ENCODE measurements around the gene GNPDA2. TPM values are rescaled to one million over a fixed set of nuclear protein-coding genes. Genes with fewer than 3 reads are reported as not detected.
A peak's percentile ranks its signal among the peaks of the same experiment; 100 is the strongest.
"Not testable (repeated sequence)": the region's sequence is repeated elsewhere in the genome, so short reads cannot be mapped to it uniquely, and the experiment has no call there.

The GNPDA2 gene
- total RNA-seq, 2 experiments from 2014 or later: 12.8 to 13.8 TPM

GRCh38 chr4:44728694-44729093, 2.3 kb upstream of the GNPDA2 start:
- CTCF ChIA-PET; H3K9me3 Mint-ChIP-seq (ENCODE audit: low read depth); H3K4me3 Mint-ChIP-seq; H3K36me3 Mint-ChIP-seq (ENCODE audit: low read depth); H3K27ac Mint-ChIP-seq; ATAC-seq; DNase-seq; intact Hi-C loops (cut with DNase I, micrococcal nuclease); H3K27me3 Mint-ChIP-seq: not testable (repeated sequence)
- peaks cover 25% of the 10 kb centered on the region for H3K4me1 Mint-ChIP-seq
- POLR2A ChIA-PET: interaction anchor here (0.6 to 0.7 kb wide), 2 partner anchors 32 to 50 kb away, joined by 3 to 9 read pairs; partner anchors contain the start of gene GUF1

GRCh38 chr4:44727471-44727870, 1.1 kb upstream of the GNPDA2 start:
- Mint-ChIP-seq H3K27ac (no peak overlapping the region), H3K9me3 (ENCODE audit: low read depth) (no peaks in the 10 kb centered on the region), H3K4me3 (peak overlapping the region; percentile 88), H3K36me3 (ENCODE audit: low read depth) (peaks cover 3% of the 10 kb centered on the region), H3K27me3 (peaks cover 2% of the 10 kb centered on the region), H3K4me1 (peaks cover 34% of the 10 kb centered on the region)
- intact Hi-C loops (cut with DNase I, micrococcal nuclease): loop anchor here in 1 of 2 experiments (2.0 kb wide), 1 partner anchor 49 kb away; the partner anchor contains the start of gene GUF1
- DNase-seq: no peak
- no peak for ATAC-seq
- POLR2A ChIA-PET: interaction anchor here (1.0 kb wide), 1 partner anchor 46 kb away, joined by 3 read pairs; no protein-coding TSS in a partner anchor
- CTCF ChIA-PET: interaction anchor here (0.6 kb wide), 1 partner anchor 50 kb away, joined by 3 read pairs; the partner anchor contains the start of gene GUF1

GRCh38 chr4:44725726-44726037, 674 bp downstream of the GNPDA2 start:
- Mint-ChIP-seq H3K27ac (peak overlapping the region; percentile 89), H3K27me3 (no peaks in the 10 kb centered on the region), H3K9me3 (ENCODE audit: low read depth) (no peaks in the 10 kb centered on the region), H3K36me3 (ENCODE audit: low read depth) (peaks cover 8% of the 10 kb centered on the region), H3K4me3 (peak overlapping the region; percentile 88), H3K4me1 (peaks cover 40% of the 10 kb centered on the region)
- ChIA-PET POLR2A (interaction anchor here (1.9 kb wide), 1 partner anchor 47 kb away, joined by 7 read pairs; the partner anchor contains the start of gene GUF1), CTCF (no interaction called here)
- intact Hi-C loops (cut with DNase I, micrococcal nuclease): loop anchor here (1.0 to 2.0 kb wide), 3 partner anchors 19 to 47 kb away; partner anchors contain the start of gene GUF1 (in 2 of the 2)
- no peak for ATAC-seq
- no peak for DNase-seq

- Mint-ChIP-seq H3K9me3 (ENCODE audit: low read depth) (no peaks in the 10 kb centered on the region), H3K36me3 (ENCODE audit: low read depth) (peaks cover 13% of the 10 kb centered on the region), H3K27ac (peak overlapping the region; percentile 89), H3K4me1 (peaks cover 42% of the 10 kb centered on the region), H3K4me3 (peak overlapping the region; percentile 88), H3K27me3 (no peaks in the 10 kb centered on the region)
- intact Hi-C loops (cut with DNase I, micrococcal nuclease): loop anchor here in 1 of 2 experiments (2.0 kb wide), 1 partner anchor 18 kb away; no protein-coding TSS in a partner anchor
- POLR2A ChIA-PET: interaction anchor here (1.9 kb wide), 1 partner anchor 47 kb away, joined by 7 read pairs; the partner anchor contains the start of gene GUF1
- CTCF ChIA-PET: no interaction called here
- no peak for DNase-seq
- ATAC-seq: no peak
These were observed 1.2 kb downstream of the GNPDA2 start for GRCh38 chr4:44725166-44725565.

DNA sequence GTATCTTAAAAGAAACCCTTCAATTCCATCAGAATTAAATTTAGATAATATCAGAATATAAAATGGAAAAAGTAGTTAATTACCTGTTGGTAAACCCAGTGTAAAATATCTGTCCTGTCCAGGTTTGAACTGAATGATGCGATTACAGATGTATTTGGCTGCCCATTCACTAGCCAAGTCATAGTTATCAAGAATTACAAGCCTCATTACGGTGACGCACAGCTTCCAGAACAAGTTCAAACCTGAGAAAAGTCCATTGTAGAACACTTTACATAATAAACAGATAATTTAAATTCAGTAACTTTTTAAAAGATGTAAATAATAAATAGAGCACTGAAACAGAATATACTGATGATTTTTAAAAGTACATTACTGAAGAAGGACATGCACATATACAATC, 4.4 kb downstream of the GNPDA2 start:
- Mint-ChIP-seq H3K27me3 (no peaks in the 10 kb centered on the region), H3K27ac (no peak overlapping the region)
- CTCF ChIA-PET: no interaction called here

DNA sequence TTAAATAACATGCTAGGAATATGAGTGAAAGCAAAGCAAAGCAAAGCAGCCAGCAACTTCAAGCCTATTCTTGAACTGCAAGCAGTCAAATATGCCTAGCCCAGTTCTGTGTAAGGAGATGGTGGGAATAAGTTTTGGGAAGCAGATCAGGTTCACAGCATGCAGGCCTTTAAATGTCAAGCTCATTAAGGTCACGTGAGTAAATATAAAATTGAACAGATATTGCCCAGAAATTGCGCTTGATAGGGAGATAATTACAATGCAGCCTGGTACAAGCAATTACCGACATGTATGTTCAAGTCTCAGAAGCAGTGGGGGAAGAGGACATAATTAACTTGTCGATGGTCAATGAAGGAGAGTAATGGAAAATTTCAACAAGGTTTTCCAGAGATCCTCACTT, 6.0 kb downstream of the GNPDA2 start:
- H3K27ac Mint-ChIP-seq: no peak overlapping the region
- CTCF ChIA-PET: interaction anchor here (0.6 kb wide), 1 partner anchor 208 kb away, joined by 3 read pairs; no protein-coding TSS in a partner anchor

More for the DNA sequence above, 4.4 kb downstream of the GNPDA2 start:
- intact Hi-C loops (cut with DNase I, micrococcal nuclease): no loop called here
- Mint-ChIP-seq H3K4me1 (peaks cover 50% of the 10 kb centered on the region), H3K4me3 (no peak overlapping the region), H3K9me3 (ENCODE audit: low read depth) (no peaks in the 10 kb centered on the region), H3K36me3 (ENCODE audit: low read depth) (peaks cover 13% of the 10 kb centered on the region)
- POLR2A ChIA-PET: no interaction called here
- DNase-seq (no peak), ATAC-seq (no peak)

GRCh38 chr4:44716597-44716996, 9.8 kb downstream of the GNPDA2 start:
- no peak overlapping the region for H3K27ac Mint-ChIP-seq
- no peak overlapping the region for H3K4me3 Mint-ChIP-seq
- ATAC-seq (no peak), DNase-seq (no peak)
- no peaks in the 10 kb centered on the region for H3K27me3 Mint-ChIP-seq
- no peaks in the 10 kb centered on the region for H3K9me3 Mint-ChIP-seq (ENCODE audit: low read depth)
- intact Hi-C loops (cut with DNase I, micrococcal nuclease): no loop called here
- H3K4me1 Mint-ChIP-seq: peaks cover 26% of the 10 kb centered on the region
- H3K36me3 Mint-ChIP-seq (ENCODE audit: low read depth): peaks cover 15% of the 10 kb centered on the region
- POLR2A ChIA-PET: no interaction called here
- CTCF ChIA-PET: no interaction called here

More for the DNA sequence above, 6.0 kb downstream of the GNPDA2 start:
- Mint-ChIP-seq H3K36me3 (ENCODE audit: low read depth) (peaks cover 13% of the 10 kb centered on the region), H3K4me3 (no peak overlapping the region), H3K27me3 (no peaks in the 10 kb centered on the region), H3K4me1 (peaks cover 47% of the 10 kb centered on the region), H3K9me3 (ENCODE audit: low read depth) (no peaks in the 10 kb centered on the region)
- DNase-seq (no peak), ATAC-seq (no peak)
- POLR2A ChIA-PET: no interaction called here
- intact Hi-C loops (cut with DNase I, micrococcal nuclease): no loop called here

DNA sequence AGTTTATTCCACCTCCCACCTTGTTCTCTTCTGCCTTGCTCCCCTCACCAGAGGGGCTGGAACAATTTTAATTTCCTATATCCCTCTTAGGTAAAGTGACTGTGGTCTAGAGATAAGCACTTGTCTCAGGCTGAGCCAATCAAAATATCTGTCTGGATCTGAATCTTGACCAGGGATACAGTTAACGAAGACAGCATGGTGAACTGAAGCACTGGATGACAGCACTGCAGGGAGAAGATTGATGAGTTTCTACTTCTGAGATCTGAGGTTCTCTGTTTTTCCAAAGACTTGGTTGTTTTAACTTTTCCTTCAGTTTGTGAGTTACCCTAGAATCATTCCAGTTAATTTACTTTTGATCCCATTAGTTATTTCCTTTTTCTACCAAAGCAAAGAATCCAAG, 13.2 kb downstream of the GNPDA2 start:
- H3K36me3 Mint-ChIP-seq (ENCODE audit: low read depth): peaks cover 11% of the 10 kb centered on the region
- no peak for ATAC-seq
- intact Hi-C loops (cut with DNase I, micrococcal nuclease): no loop called here
- H3K27ac Mint-ChIP-seq: no peak overlapping the region
- no peak for DNase-seq
- no peak overlapping the region for H3K4me3 Mint-ChIP-seq
- ChIA-PET CTCF (no interaction called here), POLR2A (no interaction called here)
- peaks cover 3% of the 10 kb centered on the region for H3K4me1 Mint-ChIP-seq
- H3K9me3 Mint-ChIP-seq (ENCODE audit: low read depth): no peaks in the 10 kb centered on the region
- H3K27me3 Mint-ChIP-seq: no peaks in the 10 kb centered on the region

DNA sequence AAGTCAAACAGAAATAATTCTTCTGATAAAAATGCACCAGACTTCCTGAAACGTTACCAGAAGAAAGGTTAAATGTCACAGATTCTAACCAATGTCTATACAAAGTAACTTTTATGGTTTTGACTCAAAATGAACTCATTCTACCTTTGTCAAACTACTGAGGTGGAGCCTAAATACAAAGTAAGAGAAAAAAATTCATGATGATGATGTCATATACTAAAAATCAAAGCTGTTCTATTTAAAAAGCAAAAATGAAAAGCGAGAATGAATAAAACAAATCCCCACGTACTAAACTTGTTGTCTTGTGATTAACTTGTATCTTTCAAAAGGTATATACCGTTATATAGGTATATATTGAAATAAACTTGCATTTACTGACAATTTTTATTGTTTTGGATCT, 21.7 kb downstream of the GNPDA2 start:
- intact Hi-C loops (cut with DNase I, micrococcal nuclease): no loop called here
- no peaks in the 10 kb centered on the region for H3K9me3 Mint-ChIP-seq (ENCODE audit: low read depth)
- peaks cover 29% of the 10 kb centered on the region for H3K36me3 Mint-ChIP-seq (ENCODE audit: low read depth)
- ATAC-seq: no peak
- CTCF ChIA-PET: no interaction called here
- peaks cover 2% of the 10 kb centered on the region for H3K4me1 Mint-ChIP-seq
- H3K4me3 Mint-ChIP-seq: no peak overlapping the region
- no peak for DNase-seq
- no peaks in the 10 kb centered on the region for H3K27me3 Mint-ChIP-seq
- POLR2A ChIA-PET: no interaction called here
- H3K27ac Mint-ChIP-seq: no peak overlapping the region

- no peak for ATAC-seq
- no peaks in the 10 kb centered on the region for H3K9me3 Mint-ChIP-seq (ENCODE audit: low read depth)
- no peak overlapping the region for H3K27ac Mint-ChIP-seq
- DNase-seq: no peak
- CTCF ChIA-PET: interaction anchor here (0.9 kb wide), 1 partner anchor 8 kb away, joined by 3 read pairs; no protein-coding TSS in a partner anchor
- no peaks in the 10 kb centered on the region for H3K27me3 Mint-ChIP-seq
- peaks cover 2% of the 10 kb centered on the region for H3K4me1 Mint-ChIP-seq
- POLR2A ChIA-PET: interaction anchor here (1.4 kb wide), 1 partner anchor 23 kb away, joined by 7 read pairs; the partner anchor contains the start of gene GUF1
- intact Hi-C loops (cut with DNase I, micrococcal nuclease): no loop called here
- no peak overlapping the region for H3K4me3 Mint-ChIP-seq
- H3K36me3 Mint-ChIP-seq (ENCODE audit: low read depth): peaks cover 38% of the 10 kb centered on the region
These were observed 25.3 kb downstream of the GNPDA2 start for GRCh38 chr4:44701037-44701436.

- Mint-ChIP-seq H3K4me3 (no peak overlapping the region), H3K27ac (no peak overlapping the region), H3K4me1 (peaks cover 2% of the 10 kb centered on the region), H3K9me3 (ENCODE audit: low read depth) (no peaks in the 10 kb centered on the region), H3K36me3 (ENCODE audit: low read depth) (peaks cover 41% of the 10 kb centered on the region), H3K27me3 (no peaks in the 10 kb centered on the region)
- ATAC-seq (no peak), DNase-seq (no peak)
- ChIA-PET CTCF (interaction anchor here (0.9 kb wide), 1 partner anchor 8 kb away, joined by 3 read pairs; no protein-coding TSS in a partner anchor), POLR2A (interaction anchor here (1.4 kb wide), 1 partner anchor 22 kb away, joined by 7 read pairs; the partner anchor contains the start of gene GUF1)
- intact Hi-C loops (cut with DNase I, micrococcal nuclease): no loop called here
These were observed 25.9 kb downstream of the GNPDA2 start for GRCh38 chr4:44700427-44700826.

- Mint-ChIP-seq H3K9me3 (ENCODE audit: low read depth) (no peaks in the 10 kb centered on the region), H3K27me3 (no peaks in the 10 kb centered on the region), H3K4me3 (no peak overlapping the region), H3K27ac (no peak overlapping the region), H3K36me3 (ENCODE audit: low read depth) (peaks cover 45% of the 10 kb centered on the region), H3K4me1 (peaks cover 18% of the 10 kb centered on the region)
- ChIA-PET CTCF (no interaction called here), POLR2A (no interaction called here)
- ATAC-seq (no peak), DNase-seq (no peak)
- intact Hi-C loops (cut with DNase I, micrococcal nuclease): no loop called here
These were observed 41.7 kb downstream of the GNPDA2 start for GRCh38 chr4:44684648-44685047.
